ENCODE results near the gene TBX4.

Gene TBX4

DNA sequence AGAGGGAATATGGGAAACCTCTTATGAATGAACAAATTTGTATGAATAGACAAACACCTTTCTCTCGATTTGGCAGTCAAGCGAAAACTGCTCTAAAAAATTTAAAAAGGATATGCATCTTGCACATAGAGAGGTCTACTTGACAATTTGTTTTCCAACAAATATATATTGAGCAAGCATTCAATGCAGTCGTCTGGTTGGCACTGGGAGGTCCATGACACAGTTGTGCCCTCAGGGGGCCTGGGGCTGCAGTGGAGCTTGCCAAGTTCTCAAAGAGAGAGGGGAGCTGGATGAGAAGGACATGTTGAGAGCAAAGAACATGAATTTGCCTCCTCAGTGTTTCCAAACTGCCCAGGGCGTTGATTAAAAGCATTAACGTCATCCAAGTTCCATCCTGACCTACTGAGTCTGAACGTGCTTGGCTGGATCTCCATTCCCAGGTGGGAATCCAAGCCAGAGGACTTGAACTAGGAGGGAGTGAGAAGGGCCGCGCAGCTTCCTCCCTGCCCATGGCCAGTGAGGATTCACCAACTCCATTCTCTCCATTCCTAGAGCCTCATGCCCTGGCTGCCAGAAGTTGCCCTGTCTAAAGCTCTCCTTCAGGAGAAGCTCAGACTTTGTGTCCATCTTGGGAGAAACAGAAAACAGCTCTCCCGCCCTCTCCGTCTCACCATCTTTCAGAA is 28.1 kb upstream of the TBX4 start:
- no peak overlapping the region for H3K4me3 ChIP-seq (IDR thresholded peaks at IDR 0.05; ENCODE audit: insufficient read depth, low read depth, low read length)

DNA sequence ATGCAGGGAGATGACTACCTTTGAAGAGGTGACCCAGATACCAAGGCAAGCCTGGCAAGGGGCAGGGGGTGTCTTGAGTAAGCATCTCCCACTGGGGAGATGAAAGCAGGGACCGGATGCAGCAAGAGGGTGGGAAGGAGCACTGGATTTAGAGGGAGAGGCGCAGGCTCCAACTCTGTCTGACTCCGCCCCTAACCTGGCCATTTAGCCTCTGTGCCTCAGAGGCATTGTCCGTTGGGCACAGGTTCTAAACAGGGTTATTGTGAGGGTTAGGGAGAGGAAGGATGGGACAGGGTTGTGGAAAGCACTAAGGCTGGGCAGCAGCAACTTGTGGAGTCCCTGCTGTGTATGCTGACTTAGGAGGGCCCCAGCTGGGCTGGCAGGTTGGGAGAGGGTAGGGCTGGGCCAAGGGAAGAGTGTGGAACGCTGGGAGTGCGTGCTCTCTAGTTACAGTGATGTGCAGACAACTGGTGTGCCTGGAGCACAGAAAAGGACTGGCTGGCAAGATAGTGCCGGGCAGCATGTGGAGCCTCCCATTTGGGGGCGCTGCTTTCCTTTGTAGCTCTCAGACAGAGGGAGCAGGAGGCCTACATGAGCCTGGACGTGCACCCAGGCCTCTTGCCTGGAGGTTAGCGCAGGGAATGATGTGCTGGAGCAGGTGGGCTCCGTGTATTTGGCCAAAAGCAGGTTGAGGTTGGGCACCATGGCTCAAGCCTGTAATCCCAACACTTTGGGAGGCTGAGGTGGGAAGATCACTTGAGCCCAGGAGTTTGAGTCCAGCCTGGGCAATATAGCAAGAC is 26.3 kb upstream of the TBX4 start:
- H4K20me1 ChIP-seq (ENCODE audit: insufficient read depth) = no peaks in the 10 kb centered on the region
- no peaks in the 10 kb centered on the region for H3K36me3 ChIP-seq (ENCODE audit: insufficient read depth)
- H3K27ac ChIP-seq = no peak overlapping the region
- no peak overlapping the region for H3K4me3 ChIP-seq (IDR thresholded peaks at IDR 0.05; ENCODE audit: insufficient read depth, low read depth, low read length)
- H2AFZ ChIP-seq (ENCODE audit: low read depth) = no peak overlapping the region
- no peak overlapping the region for H3K4me2 ChIP-seq
- no peaks in the 10 kb centered on the region for H3K79me2 ChIP-seq (ENCODE audit: insufficient read depth, low read depth)
- no peaks in the 10 kb centered on the region for H3K4me1 ChIP-seq (ENCODE audit: low read depth, poor library complexity, severe bottlenecking)
- H3K27me3 ChIP-seq (ENCODE audit: insufficient read depth, low read depth) = no peaks in the 10 kb centered on the region
- H3K9ac ChIP-seq = no peak overlapping the region
- TF ChIP-seq, protein P1, sequence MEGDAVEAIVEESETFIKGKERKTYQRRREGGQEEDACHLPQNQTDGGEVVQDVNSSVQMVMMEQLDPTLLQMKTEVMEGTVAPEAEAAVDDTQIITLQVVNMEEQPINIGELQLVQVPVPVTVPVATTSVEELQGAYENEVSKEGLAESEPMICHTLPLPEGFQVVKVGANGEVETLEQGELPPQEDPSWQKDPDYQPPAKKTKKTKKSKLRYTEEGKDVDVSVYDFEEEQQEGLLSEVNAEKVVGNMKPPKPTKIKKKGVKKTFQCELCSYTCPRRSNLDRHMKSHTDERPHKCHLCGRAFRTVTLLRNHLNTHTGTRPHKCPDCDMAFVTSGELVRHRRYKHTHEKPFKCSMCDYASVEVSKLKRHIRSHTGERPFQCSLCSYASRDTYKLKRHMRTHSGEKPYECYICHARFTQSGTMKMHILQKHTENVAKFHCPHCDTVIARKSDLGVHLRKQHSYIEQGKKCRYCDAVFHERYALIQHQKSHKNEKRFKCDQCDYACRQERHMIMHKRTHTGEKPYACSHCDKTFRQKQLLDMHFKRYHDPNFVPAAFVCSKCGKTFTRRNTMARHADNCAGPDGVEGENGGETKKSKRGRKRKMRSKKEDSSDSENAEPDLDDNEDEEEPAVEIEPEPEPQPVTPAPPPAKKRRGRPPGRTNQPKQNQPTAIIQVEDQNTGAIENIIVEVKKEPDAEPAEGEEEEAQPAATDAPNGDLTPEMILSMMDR (conservative IDR thresholded peaks at IDR 0.05; ENCODE audit: low read depth, low read length) = no peak

More for the DNA sequence above, 28.1 kb upstream of the TBX4 start:
- TF ChIP-seq, protein P1 (conservative IDR thresholded peaks at IDR 0.05; ENCODE audit: low read depth, low read length) = no peak
- H3K79me2 ChIP-seq (ENCODE audit: insufficient read depth, low read depth) = no peaks in the 10 kb centered on the region
- H2AFZ ChIP-seq (ENCODE audit: low read depth) = no peak overlapping the region
- H3K27ac ChIP-seq = no peak overlapping the region
- H3K36me3 ChIP-seq (ENCODE audit: insufficient read depth) = no peaks in the 10 kb centered on the region
- H3K9ac ChIP-seq = no peak overlapping the region
- H3K4me1 ChIP-seq (ENCODE audit: low read depth, poor library complexity, severe bottlenecking) = no peaks in the 10 kb centered on the region
- no peaks in the 10 kb centered on the region for H4K20me1 ChIP-seq (ENCODE audit: insufficient read depth)
- no peaks in the 10 kb centered on the region for H3K27me3 ChIP-seq (ENCODE audit: insufficient read depth, low read depth)
- no peak overlapping the region for H3K4me2 ChIP-seq

DNA sequence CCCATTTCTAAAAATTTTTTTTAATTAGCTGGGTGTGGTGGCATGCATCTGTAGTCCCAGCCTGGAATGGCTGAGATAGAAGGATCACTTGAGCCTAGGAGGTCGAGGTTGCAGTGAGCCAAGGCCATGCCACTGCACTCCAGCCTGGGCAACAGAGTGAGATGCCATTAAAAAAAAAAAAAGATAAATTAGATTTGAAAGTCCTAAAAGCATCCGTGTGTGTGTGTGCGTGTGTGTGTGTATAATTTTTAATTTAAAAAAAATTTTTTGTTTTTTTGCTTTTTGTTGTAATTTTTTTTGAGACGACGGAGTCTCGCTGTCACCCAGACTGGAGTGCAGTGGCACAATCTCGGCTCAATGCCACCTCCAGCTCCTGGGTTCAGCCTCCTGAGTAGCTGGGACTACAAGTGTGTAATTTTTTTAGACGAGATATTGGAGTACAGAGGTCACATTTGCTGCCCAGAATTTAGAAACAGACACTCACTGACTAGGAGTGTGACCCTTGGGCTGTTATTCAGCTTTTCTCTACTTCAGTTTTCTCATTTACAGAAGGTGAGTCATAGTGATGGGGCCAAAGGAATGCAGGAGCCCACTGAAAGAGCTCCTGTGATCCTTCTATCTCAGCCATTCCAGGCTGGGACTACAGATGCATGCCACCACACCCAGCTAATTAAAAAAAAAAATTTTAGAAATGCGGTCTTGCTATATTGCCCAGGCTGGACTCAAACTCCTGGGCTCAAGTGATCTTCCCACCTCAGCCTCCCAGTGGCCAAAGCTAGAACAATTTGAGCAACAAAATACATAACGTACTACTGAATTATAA is 25.5 kb upstream of the TBX4 start:
- H3K4me3 ChIP-seq (IDR thresholded peaks at IDR 0.05; ENCODE audit: insufficient read depth, low read depth, low read length) = no peak overlapping the region

DNA sequence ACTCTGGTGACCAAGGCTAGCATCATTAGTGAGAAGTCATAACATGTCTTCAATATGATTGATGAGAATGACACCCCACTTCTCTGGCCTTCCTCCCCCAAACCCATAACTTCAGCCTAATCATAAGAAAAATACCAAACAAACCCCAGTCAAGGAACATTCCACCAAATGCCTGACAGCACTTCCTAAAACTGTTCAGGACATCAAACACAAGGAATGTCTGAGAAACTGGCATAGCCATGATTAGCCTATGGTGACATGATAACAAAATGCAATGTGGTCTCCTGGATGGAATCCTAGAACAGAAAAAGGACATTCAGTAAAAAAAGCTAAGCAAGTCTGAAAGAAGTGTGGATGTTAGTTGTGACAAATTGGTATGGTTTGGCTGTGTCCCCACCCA is 24.7 kb upstream of the TBX4 start:
- Histone ChIP-seq H3K4me3 (IDR thresholded peaks at IDR 0.05; ENCODE audit: insufficient read depth, low read depth, low read length) (no peak overlapping the region), H3K9ac (no peak overlapping the region), H3K79me2 (ENCODE audit: insufficient read depth, low read depth) (no peaks in the 10 kb centered on the region), H4K20me1 (ENCODE audit: insufficient read depth) (no peaks in the 10 kb centered on the region), H3K4me2 (no peak overlapping the region), H3K36me3 (ENCODE audit: insufficient read depth) (no peaks in the 10 kb centered on the region), H3K27ac (no peak overlapping the region), H2AFZ (ENCODE audit: low read depth) (no peak overlapping the region), H3K4me1 (ENCODE audit: low read depth, poor library complexity, severe bottlenecking) (no peaks in the 10 kb centered on the region), H3K27me3 (ENCODE audit: insufficient read depth, low read depth) (no peaks in the 10 kb centered on the region)
- TF ChIP-seq, protein P1 (conservative IDR thresholded peaks at IDR 0.05; ENCODE audit: low read depth, low read length) = no peak

More for the DNA sequence above, 25.5 kb upstream of the TBX4 start:
- Histone ChIP-seq H3K4me2 (no peak overlapping the region), H3K27me3 (ENCODE audit: insufficient read depth, low read depth) (no peaks in the 10 kb centered on the region), H4K20me1 (ENCODE audit: insufficient read depth) (no peaks in the 10 kb centered on the region), H3K36me3 (ENCODE audit: insufficient read depth) (no peaks in the 10 kb centered on the region), H2AFZ (ENCODE audit: low read depth) (no peak overlapping the region), H3K27ac (no peak overlapping the region), H3K9ac (no peak overlapping the region), H3K79me2 (ENCODE audit: insufficient read depth, low read depth) (no peaks in the 10 kb centered on the region), H3K4me1 (ENCODE audit: low read depth, poor library complexity, severe bottlenecking) (no peaks in the 10 kb centered on the region)
- TF ChIP-seq, protein P1 (conservative IDR thresholded peaks at IDR 0.05; ENCODE audit: low read depth, low read length) = no peak

Measured in KMS-11 (cell line).